K562 (cell line): ENCODE measurements around the gene DCTN2. TPM values are rescaled to one million over a fixed set of nuclear protein-coding genes. Genes with fewer than 3 reads are reported as not detected.

Experiments
- ATAC-seq: fragments of 200-7000 bp; cut with Tn5 transposase; 3 replicates; pipeline ENCODE4 v1.9.1; 2020; ENCODE audit warnings: moderate library complexity
- BruUV-seq: library from RNA; stranded (reverse); fragments of 400-500 nt; replicated peaks from 2 replicates; lab custom pipeline; 2021; lab: Mats Ljungman, UMichigan
- CTCF ChIA-PET: fragments of 300-600 bp; formaldehyde crosslinking; extraction: SDS; loops from one replicate; lab custom pipeline; 2021; ENCODE audit warnings: low intra/inter-chr PET ratio; lab: Yijun Ruan, JAX
- POLR2A ChIA-PET: fragments of 300-600, 350-650 bp; sonication (Branson Sonifier 250); formaldehyde crosslinking; extraction: SDS; loops from one replicate; lab custom pipeline; 2021; ENCODE audit warnings: antibody characterized with exemption, inconsistent platforms; lab: Yijun Ruan, JAX
- DNase-seq, 4 experiments: peaks; one replicate each; pipeline versions ENCODE4 v3.0.0 to v3.0.0-alpha.2; 2011 to 2018; ENCODE audit warnings: low spot score in 3 of 4, mixed read lengths in 3 of 4; ENCODE audit errors: extremely low read depth in 1 of 4
- FAIRE-seq: peaks from 2 replicates; lab custom pipeline; 2011; peaks lifted over from hg19 to GRCh38; lab: Jason Lieb, UNC
- H2AFZ ChIP-seq: 2 replicates; pipeline ENCODE4 v1.6.0; 2011; ENCODE audit warnings: low read depth, low read length, control low read depth, inconsistent platforms
- H3K27ac ChIP-seq: fragments of 200-600 bp; 3 replicates; pipeline ENCODE4 v1.8.0; 2011; ENCODE audit warnings: low read depth, mild to moderate bottlenecking, control low read depth, inconsistent platforms, low read length, moderate library complexity, mixed read lengths; ENCODE audit errors: extremely low read depth
- H3K27me3 ChIP-seq, 2 experiments: fragments of 300-600 bp in 1 of 2; 2 replicates in 1 of 2; 3 replicates in 1 of 2; pipeline versions ENCODE4 v1.6.0 to v1.8.0; 2011; ENCODE audit warnings: inconsistent platforms in 2 of 2, low read length in 2 of 2, mild to moderate bottlenecking in 1 of 2, mixed read lengths in 1 of 2, moderate library complexity in 1 of 2; ENCODE audit not compliant: control insufficient read depth in 2 of 2, insufficient read depth in 2 of 2
- H3K36me3 ChIP-seq: fragments of 300-600 bp; 3 replicates; pipeline ENCODE4 v1.8.0; 2011; ENCODE audit warnings: mild to moderate bottlenecking, low read length, inconsistent platforms; ENCODE audit not compliant: control insufficient read depth, insufficient read depth
- H3K4me1 ChIP-seq, 2 experiments: fragments of 200-600 bp in 1 of 2; replicated peaks in 1 of 2; 2 replicates in 1 of 2; 3 replicates in 1 of 2; pipeline versions ENCODE4 v1.5.1 to v1.8.0; 2011; ENCODE audit warnings: inconsistent platforms in 2 of 2, low read length in 2 of 2, mild to moderate bottlenecking in 1 of 2, mixed read lengths in 1 of 2, moderate library complexity in 1 of 2; ENCODE audit not compliant: control insufficient read depth in 2 of 2, insufficient read depth in 2 of 2
- H3K4me2 ChIP-seq: 2 replicates; pipeline ENCODE4 v1.6.1; 2011; ENCODE audit warnings: low read length, control low read depth, inconsistent platforms, mixed read lengths; ENCODE audit not compliant: insufficient read depth
- H3K4me3 ChIP-seq: fragments of 200-600 bp; sonication (generic), shearing (Covaris generic); 2 replicates; pipeline ENCODE4 v1.5.1; 2016; ENCODE audit warnings: control low read depth, inconsistent platforms
- H3K79me2 ChIP-seq: fragments of 200-600 bp; 3 replicates; pipeline ENCODE4 v1.8.0; 2011; ENCODE audit warnings: low read length, inconsistent platforms; ENCODE audit not compliant: control insufficient read depth, insufficient read depth
- H3K9ac ChIP-seq, 2 experiments: 2 replicates each; pipeline versions ENCODE4 v1.6.0 to v1.6.1; 2011; ENCODE audit warnings: low read depth in 2 of 2, low read length in 2 of 2, control low read depth in 1 of 2, inconsistent platforms in 1 of 2, mild to moderate bottlenecking in 1 of 2, mixed read lengths in 1 of 2; ENCODE audit not compliant: insufficient read depth in 1 of 2
- H3K9me1 ChIP-seq: one replicate; pipeline ENCODE4 v1.6.0; 2011; ENCODE audit warnings: inconsistent platforms, mild to moderate bottlenecking, low read length, moderate library complexity; ENCODE audit not compliant: control insufficient read depth, insufficient read depth
- H3K9me3 ChIP-seq: replicated peaks from 2 replicates; pipeline ENCODE4 v1.5.1; 2011; ENCODE audit warnings: low read depth, low read length, inconsistent platforms; ENCODE audit not compliant: control insufficient read depth, insufficient read depth
- H4K20me1 ChIP-seq: replicated peaks from 2 replicates; pipeline ENCODE4 v1.6.1; 2011; ENCODE audit warnings: low read length, inconsistent platforms, mixed read lengths; ENCODE audit not compliant: control insufficient read depth, insufficient read depth
- ETV6 ChIP-seq, 3 experiments: fragments of 150-350 bp in 1 of 3; sonication (generic) in 1 of 3; formaldehyde crosslinking in 1 of 3; IDR thresholded peaks; 2 replicates each; pipeline versions ENCODE4 v1.6.1 to v1.8.0; 2014 to 2022; ENCODE audit warnings: borderline replicate concordance in 2 of 3, low read depth in 2 of 3, antibody characterized with exemption in 1 of 3, low read length in 1 of 3, mild to moderate bottlenecking in 1 of 3, missing genetic modification reagents in 1 of 3
- MEF2D ChIP-seq: conservative IDR thresholded peaks from 2 replicates; pipeline ENCODE4 v1.6.1; 2016; ENCODE audit warnings: low read depth, missing genetic modification characterization, missing compliant biosample characterization
- MLLT1 ChIP-seq, 2 experiments: fragments of 450-650 bp; IDR thresholded peaks; 2 replicates each; pipeline ENCODE4 v1.6.1; 2016
- MYC ChIP-seq, 2 experiments: fragments of 250-450 bp in 1 of 2; sonication (Bioruptor Pico) in 1 of 2; IDR thresholded peaks; 2 replicates each; pipeline versions ENCODE4 v1.5.1 to v1.6.1; 2012 to 2021; ENCODE audit warnings: low read depth in 2 of 2, borderline replicate concordance in 1 of 2, improper control_type of control experiment in 1 of 2, low read length in 1 of 2, mild to moderate bottlenecking in 1 of 2, moderate library complexity in 1 of 2
- NFIC ChIP-seq: fragments of 450-650 bp; IDR thresholded peaks from 2 replicates; pipeline ENCODE4 v1.6.1; 2017; ENCODE audit warnings: mild to moderate bottlenecking, inconsistent platforms
- NR2C2 ChIP-seq, 2 experiments: fragments of 200-800 bp in 1 of 2; sonication (Bioruptor generic) in 1 of 2; sonication (generic) in 1 of 2; formaldehyde crosslinking in 1 of 2; IDR thresholded peaks; 2 replicates each; pipeline versions ENCODE4 v1.6.1 to v1.8.0; 2016 to 2022; ENCODE audit warnings: mild to moderate bottlenecking in 1 of 2, missing compliant biosample characterization in 1 of 2, missing genetic modification characterization in 1 of 2, missing genetic modification reagents in 1 of 2
- NRF1 ChIP-seq, 2 experiments: fragments of 450-650 bp; IDR thresholded peaks in 1 of 2; conservative IDR thresholded peaks in 1 of 2; 2 replicates each; pipeline ENCODE4 v1.6.1; 2014; ENCODE audit warnings: mild to moderate bottlenecking in 2 of 2
- RCOR1 ChIP-seq, 2 experiments: IDR thresholded peaks; 2 replicates each; pipeline ENCODE4 v1.6.1; 2012; ENCODE audit warnings: low read depth in 2 of 2, low read length in 2 of 2, borderline replicate concordance in 1 of 2, improper control_type of control experiment in 1 of 2
- SRSF9 ChIP-seq: fragments of 200-400 bp; formaldehyde crosslinking; IDR thresholded peaks from 2 replicates; pipeline ENCODE4 v1.6.1; 2017; ENCODE audit warnings: low read depth, low read length, borderline replicate concordance
- TEAD1 ChIP-seq, 2 experiments: fragments of 450-650 bp in 1 of 2; sonication (generic) in 1 of 2; formaldehyde crosslinking; IDR thresholded peaks; 2 replicates each; pipeline versions ENCODE4 v1.4.0 to v1.8.0; 2020 to 2022; ENCODE audit warnings: mild to moderate bottlenecking in 2 of 2, missing genetic modification reagents in 1 of 2
- TEAD4 ChIP-seq, 2 experiments: sonication (generic) in 1 of 2; formaldehyde crosslinking in 1 of 2; IDR thresholded peaks; 2 replicates each; pipeline versions ENCODE4 v1.6.1 to v1.8.0; 2012 to 2022; ENCODE audit warnings: borderline replicate concordance in 1 of 2, inconsistent platforms in 1 of 2, low read length in 1 of 2, mild to moderate bottlenecking in 1 of 2, missing genetic modification reagents in 1 of 2
- ZKSCAN3 ChIP-seq: fragments of 250-450 bp; sonication (Bioruptor Pico); IDR thresholded peaks from 2 replicates; pipeline ENCODE4 v1.4.0; 2020
- ZNF589 ChIP-seq: fragments of 200-800 bp; sonication (Bioruptor generic); IDR thresholded peaks from 2 replicates; pipeline ENCODE4 v1.6.1; 2016; ENCODE audit warnings: low read depth, missing genetic modification characterization, missing compliant biosample characterization
- ZNF644 ChIP-seq: fragments of 200-800 bp; sonication (Bioruptor generic); IDR thresholded peaks from 2 replicates; pipeline ENCODE4 v1.6.1; 2016; ENCODE audit warnings: low read depth, missing genetic modification characterization, missing compliant biosample characterization
- WGBS: fragments of 100-300 bp; shearing (Covaris generic); methylation state at CpG from one replicate; pipeline ENCODE4 v1.1.6; 2016; ENCODE audit warnings: low coverage, mixed read lengths; ENCODE audit not compliant: insufficient coverage; ENCODE audit errors: missing lambda C conversion rate; 5-methylcytosine and 5-hydroxymethylcytosine counted together
- in situ Hi-C: fragments of 300-500 bp; cut with MboI; formaldehyde crosslinking; loops from 4 replicates; pipeline ENCODE4 v1.15.0; 2018; ENCODE audit warnings: inconsistent platforms, mixed read lengths
- intact Hi-C: fragments of 100-400 bp; cut with micrococcal nuclease; formaldehyde crosslinking; loops from 2 replicates; pipeline ENCODE4 v1.14.2; 2022
- polyA plus RNA-seq, 8 experiments: library from polyadenylated mRNA; depleted of rRNA in 4 of 8; stranded (reverse) in 5 of 8; unstranded in 3 of 8; fragments of >200 nt; fragmentation: Nextera tagmentation in 2 of 8; fragmentation: Illumina TruSeq in 1 of 8; extraction: Ambion mirVana in 2 of 8; extraction: Trizol in 1 of 8; gene quantifications; 2 replicates each; pipeline versions ENCODE4 v1.2.1 to v1.2.3, GENCODE V29; 2011 to 2014; ENCODE audit warnings: inconsistent platforms in 1 of 8, missing spikeins in 1 of 8
- total RNA-seq, 7 experiments: library from RNA; depleted of rRNA in 6 of 7; stranded (reverse); fragments of >200 nt in 6 of 7; fragmentation: Illumina TruSeq in 2 of 7; extraction: Trizol in 2 of 7; gene quantifications; 2 replicates each; pipeline versions ENCODE4 v1.2.1 to v1.2.3, GENCODE V29; 2011 to 2021; ENCODE audit warnings: low replicate concordance in 1 of 7

The DCTN2 gene
- total and polyA plus RNA-seq, 9 of the 15 experiments (the other 6 are each of a cell fraction or from before 2014, with no cell fraction given): 43.6 to 270 (median 125) TPM

- WGBS: 4% methylated on average over 5 of the region's 5 CpGs
- TF ChIP-seq RCOR1 (IDR thresholded peaks at IDR 0.05; ENCODE audit: borderline replicate concordance in 1 of 2, low read depth in 2 of 2, low read length in 2 of 2): peak in 1 of 2 experiments; percentile 85; a peak in 2 of 4 replicates
- peak; percentile 74 for TF ChIP-seq MYC (IDR thresholded peaks at IDR 0.05; ENCODE audit: low read depth, low read length)
- TF ChIP-seq MYC (CRISPR knock-in tag; IDR thresholded peaks at IDR 0.05; ENCODE audit: borderline replicate concordance, low read depth): no peak
- TF ChIP-seq MLLT1 (IDR thresholded peaks at IDR 0.05): no peak
- peak; percentile 36; the same call in 1 of the 2 replicates for TF ChIP-seq NR2C2 (CRISPR knock-in tag; IDR thresholded peaks at IDR 0.05)
- peak; percentile 91 for TF ChIP-seq NR2C2 (tag; IDR thresholded peaks at IDR 0.05)
- no peak for TF ChIP-seq ZKSCAN3 (CRISPR knock-in tag)
- TF ChIP-seq ZNF644: no peak
- peak; percentile 96 for TF ChIP-seq TEAD4 (IDR thresholded peaks at IDR 0.05; ENCODE audit: low read length)
- TF ChIP-seq TEAD4 (CRISPR knock-in tag; IDR thresholded peaks at IDR 0.05; ENCODE audit: borderline replicate concordance): no peak
- TF ChIP-seq NFIC: peak; percentile 82
- TF ChIP-seq ZNF589 (CRISPR knock-in tag): 0 out of 2 replicates have a peak, but pooled peaks have one; percentile 58
- TF ChIP-seq TEAD1 (CRISPR knock-in tag; IDR thresholded peaks at IDR 0.05): peak; percentile 11 to 28; a peak in 2 of 4 replicates
- TF ChIP-seq ETV6 (IDR thresholded peaks at IDR 0.05; ENCODE audit: borderline replicate concordance in 1 of 2, low read depth in 2 of 2, low read length in 1 of 2): 0 out of 4 replicates have a peak, but pooled peaks of 1 of the 2 experiments have one; percentile 53
- TF ChIP-seq ETV6 (CRISPR knock-in tag; IDR thresholded peaks at IDR 0.05; ENCODE audit: borderline replicate concordance): no peak
- TF ChIP-seq SRSF9: no peak
- TF ChIP-seq MEF2D: peak; percentile 49; the same call in 1 of the 2 replicates
- TF ChIP-seq NRF1 (conservative IDR thresholded peaks at IDR 0.05 in 1 of 2, IDR thresholded peaks at IDR 0.05 in 1 of 2): peak; percentile 70 to 76
These were observed 7.7 kb downstream of the DCTN2 start for GRCh38 chr12:57539134-57539768.

More at GRCh38 chr12:57539134-57539768, 7.7 kb downstream of the DCTN2 start:
- intact Hi-C loops: loop anchor here (1.0 to 2.0 kb wide), 2 partner anchors 14 to 19 kb away; partner anchors contain the start of gene DDIT3
- Histone ChIP-seq H3K79me2 (peaks cover 42% of the 10 kb centered on the region), H3K4me3 (no peak overlapping the region), H3K9me3 (no peaks in the 10 kb centered on the region), H3K9me1 (no peaks in the 10 kb centered on the region), H3K27me3 (no peaks in the 10 kb centered on the region), H3K4me2 (peak overlapping the region; percentile 53), H2AFZ (no peak overlapping the region), H3K36me3 (peaks cover 80% of the 10 kb centered on the region), H4K20me1 (no peaks in the 10 kb centered on the region), H3K9ac (peak overlapping the region in 1 of 2 experiments; percentile 53; a peak in 1 of 4 replicates), H3K4me1 (peaks cover 17 to 50% of the 10 kb centered on the region in 2 experiments), H3K27ac (peak overlapping the region; percentile 78)
- no TSS peak for BruUV-seq
- peak; percentile 82 to 94 (median 86) for DNase-seq
- peak; percentile 87 for ATAC-seq
- CTCF ChIA-PET: no interaction called here
- POLR2A ChIA-PET: interaction anchor here (0.6 to 12.7 kb wide), 14 partner anchors 8 to 451 kb away, joined by 3 to 225 read pairs (median 4); partner anchors contain the start of genes DCTN2, DDIT3, MBD6 and PIP4K2C
- peak; percentile 98 for FAIRE-seq
- in situ Hi-C loops: no loop called here
